GM21381 (cell line): ENCODE results near the gene DMPK.

Experiments used
- ATAC-seq: cut with Tn5 transposase; IDR thresholded peaks from one replicate; pipeline ENCODE4 v1.9.1; 2021; ENCODE audit warnings: mild to moderate bottlenecking, moderate library complexity; ENCODE audit not compliant: unreplicated experiment

The DMPK gene

GRCh38 chr19:45770192-45771101, 11.8 kb downstream of the DMPK start:
- ATAC-seq: peak; percentile 45

DNA sequence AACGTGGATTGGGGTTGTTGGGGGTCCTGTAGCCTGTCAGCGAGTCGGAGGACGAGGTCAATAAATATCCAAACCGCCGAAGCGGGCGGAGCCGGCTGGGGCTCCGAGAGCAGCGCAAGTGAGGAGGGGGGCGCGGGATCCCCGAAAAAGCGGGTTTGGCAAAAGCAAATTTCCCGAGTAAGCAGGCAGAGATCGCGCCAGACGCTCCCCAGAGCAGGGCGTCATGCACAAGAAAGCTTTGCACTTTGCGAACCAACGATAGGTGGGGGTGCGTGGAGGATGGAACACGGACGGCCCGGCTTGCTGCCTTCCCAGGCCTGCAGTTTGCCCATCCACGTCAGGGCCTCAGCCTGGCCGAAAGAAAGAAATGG, 12.5 kb downstream of the DMPK start:
- no peak for ATAC-seq

DNA sequence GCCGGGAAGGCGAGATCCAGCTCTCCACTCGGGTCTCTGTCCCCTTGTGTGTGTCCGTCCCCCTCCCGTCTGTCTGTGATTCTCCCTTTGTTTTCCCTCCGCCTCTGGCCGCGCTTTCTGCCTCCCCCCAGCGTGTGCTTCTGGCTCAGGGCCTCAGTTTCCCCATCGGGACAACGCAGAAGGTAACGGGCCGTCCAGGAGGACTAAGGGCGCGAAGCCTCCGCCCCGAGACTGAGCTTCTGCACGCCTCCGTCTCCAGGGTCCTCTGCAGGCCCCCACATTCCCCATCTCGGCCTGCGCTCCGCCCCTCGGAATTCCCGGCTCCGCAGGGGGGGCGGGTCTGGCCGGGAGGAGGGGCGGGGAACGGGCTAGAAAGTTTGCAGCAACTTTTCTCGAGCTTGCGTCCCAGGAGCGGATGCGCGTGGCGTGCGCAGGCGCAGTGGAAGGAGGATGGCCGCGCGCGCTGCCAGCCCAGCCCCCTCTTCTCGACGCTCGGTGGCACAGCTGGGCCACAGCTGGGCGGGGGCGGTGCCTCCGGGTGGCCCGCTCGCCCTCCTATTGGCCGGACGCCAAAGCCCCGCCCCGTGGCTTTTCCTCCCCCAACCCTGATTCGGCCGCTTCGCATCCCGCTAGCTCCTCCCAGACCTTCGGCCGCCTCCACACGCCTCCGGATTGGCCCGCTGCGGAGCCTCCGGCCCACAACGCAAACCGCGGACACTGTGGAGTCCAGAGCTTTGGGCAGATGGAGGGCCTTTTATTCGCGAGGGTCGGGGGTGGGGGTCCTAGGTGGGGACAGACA, 13.1 kb downstream of the DMPK start, which contains the start of gene SIX5:
Gene SIX5 (minus strand): TSS at position 269 of the 799 bp plus-strand sequence. CDS start 408 bp downstream, outside the sequence.
- ATAC-seq: peak; percentile 64

GRCh38 chr19:45768655-45768983, 13.7 kb downstream of the DMPK start:
- ATAC-seq: no peak

DNA sequence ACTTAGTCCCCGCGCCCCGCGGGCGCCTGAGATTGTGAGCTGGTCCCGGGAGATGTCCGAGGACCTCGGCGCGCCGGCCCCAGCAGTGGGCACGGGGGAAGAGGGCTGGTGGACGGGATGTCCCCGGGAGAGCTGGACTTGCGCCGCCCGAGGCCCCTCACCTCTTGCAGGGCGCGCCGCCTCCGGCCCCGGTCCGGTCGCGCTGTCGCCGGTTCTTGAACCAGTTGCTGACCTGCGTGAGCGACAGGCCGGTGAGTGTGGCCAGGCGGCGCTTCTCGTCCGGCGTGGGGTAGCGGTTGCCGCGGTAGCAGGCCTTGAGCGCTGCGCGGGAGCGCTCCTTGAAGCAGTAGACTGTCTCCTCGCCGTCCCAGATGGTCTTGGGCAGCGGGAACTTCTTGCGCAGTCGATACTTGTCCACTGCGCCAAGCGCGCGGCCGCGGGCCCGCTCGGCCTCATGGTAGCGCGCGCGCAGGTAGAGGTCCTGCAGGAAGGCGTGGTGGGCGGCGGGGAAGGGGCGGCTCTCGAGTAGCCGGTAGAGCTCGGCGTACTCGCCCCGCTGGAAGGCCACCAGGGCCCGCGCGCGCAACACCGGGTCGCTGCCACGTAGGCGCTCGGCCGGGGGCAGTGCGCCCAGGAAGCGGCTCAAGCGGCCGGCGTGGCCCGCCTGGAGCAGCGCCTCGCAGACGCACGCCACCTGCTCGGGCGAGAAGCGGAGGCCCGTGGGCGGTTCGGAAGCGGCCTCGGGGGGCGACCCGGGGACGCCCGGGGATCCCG, 14.2 kb downstream of the DMPK start:
- no peak for ATAC-seq

DNA sequence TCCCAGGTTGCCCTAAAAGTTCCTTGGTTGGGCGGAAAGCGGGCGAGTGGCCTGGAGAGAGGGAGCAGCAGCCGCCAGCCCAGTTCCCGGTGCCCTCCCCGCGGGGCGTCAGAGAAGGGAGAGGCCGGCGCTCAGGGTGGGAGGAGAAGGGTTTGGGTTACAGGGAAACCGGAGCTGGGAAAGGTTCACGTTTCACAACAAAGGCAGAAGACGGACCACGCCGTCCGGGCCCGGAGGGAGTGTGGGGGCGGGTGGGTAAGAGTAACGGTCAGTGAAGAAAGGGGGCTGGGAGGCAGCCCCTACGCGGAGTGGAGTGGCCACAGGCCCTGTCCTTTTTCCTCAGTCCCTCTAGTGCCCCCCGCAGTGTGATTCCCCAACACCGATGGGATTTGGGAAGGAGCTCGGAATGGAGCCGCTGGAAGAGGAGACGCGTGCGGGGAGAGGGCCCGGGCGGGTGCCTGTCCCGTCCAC, 14.8 kb downstream of the DMPK start:
- ATAC-seq: no peak

GRCh38 chr19:45766869-45767346, 15.4 kb downstream of the DMPK start:
- no peak for ATAC-seq

DNA sequence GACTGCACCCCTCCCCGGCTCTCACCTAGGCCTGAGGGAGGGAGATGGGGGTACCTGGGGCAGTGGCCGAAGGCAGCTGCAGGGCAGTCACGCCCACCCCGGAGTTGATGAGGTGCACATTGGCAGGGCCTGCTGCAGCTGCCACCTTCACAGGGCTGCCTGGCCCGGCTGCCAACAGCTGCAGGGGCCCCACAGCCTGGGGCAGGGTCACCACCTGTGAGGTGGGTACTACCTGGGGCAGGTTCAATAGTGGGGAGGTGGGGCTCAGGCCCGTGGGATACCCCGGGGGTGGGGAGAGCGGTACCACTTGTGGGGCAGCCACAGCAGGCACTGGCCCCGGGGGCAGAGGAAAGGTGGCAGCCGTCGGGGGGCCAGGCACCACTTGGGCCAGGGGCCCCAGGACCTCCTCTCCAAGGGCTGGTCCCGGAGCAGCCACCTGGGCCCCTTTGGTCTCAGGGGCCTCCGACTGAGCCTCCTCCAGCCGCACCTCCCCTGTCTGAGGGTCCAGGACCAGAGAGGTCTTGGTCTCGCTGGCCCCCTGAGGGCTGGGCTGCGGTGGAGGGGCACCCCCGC, 15.9 kb downstream of the DMPK start:
- ATAC-seq: no peak

GRCh38 chr19:45765702-45766295, 16.5 kb downstream of the DMPK start:
- ATAC-seq: no peak

- ATAC-seq: no peak
Measured at GRCh38 chr19:45764945-45765701, 17.2 kb downstream of the DMPK start.

DNA sequence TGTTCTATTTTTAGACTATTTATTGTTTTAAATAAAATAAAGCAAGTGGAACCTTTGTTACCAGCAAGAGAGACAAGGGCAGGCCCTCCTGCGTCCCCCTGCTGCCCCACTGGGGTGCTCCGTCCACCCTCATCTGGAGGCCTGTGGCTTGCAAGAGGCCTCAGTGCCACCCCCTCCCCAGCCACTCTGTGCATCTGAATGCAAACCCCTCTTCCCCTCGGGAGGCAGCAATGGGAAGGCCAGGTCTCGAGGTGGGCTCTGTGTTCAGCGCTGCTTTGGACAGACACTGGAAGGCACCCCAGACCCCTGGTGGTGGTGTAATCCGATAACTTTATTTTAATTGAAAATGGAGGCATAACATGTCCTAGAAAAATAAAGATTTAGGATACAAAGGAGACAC, 17.8 kb downstream of the DMPK start:
- no peak for ATAC-seq

DNA sequence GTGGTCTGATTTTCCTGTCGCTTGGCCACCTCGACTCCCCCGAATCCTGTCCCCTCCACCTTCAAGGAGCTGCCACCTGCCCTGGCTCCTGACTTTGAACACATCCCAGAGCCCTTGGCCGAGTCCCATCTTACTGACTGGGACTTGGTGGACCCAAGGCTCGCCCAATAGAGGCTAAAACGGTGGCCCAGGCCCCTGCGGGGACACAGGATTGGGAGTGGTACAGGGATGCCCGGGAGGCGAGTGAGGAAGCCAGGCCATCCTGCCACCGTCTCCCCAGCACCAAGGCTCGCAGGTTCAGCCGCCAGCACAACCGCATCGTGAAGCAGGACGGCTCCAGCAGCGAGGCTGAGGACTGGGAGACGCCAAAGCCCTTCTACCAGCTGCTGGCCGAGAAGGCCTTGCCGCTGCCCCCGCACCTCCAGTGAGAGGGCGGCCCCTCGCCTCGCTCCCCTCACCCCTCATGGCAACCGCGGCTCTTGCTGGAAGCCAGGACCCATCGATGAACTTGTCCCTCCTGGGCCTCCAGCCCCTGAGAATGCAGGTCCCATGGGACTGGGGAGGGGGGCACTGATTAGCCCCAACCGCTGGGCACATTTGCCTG, 18.5 kb downstream of the DMPK start:
- no peak for ATAC-seq

- ATAC-seq: no peak
Measured at GRCh38 chr19:45762870-45763631, 19.2 kb downstream of the DMPK start.

DNA sequence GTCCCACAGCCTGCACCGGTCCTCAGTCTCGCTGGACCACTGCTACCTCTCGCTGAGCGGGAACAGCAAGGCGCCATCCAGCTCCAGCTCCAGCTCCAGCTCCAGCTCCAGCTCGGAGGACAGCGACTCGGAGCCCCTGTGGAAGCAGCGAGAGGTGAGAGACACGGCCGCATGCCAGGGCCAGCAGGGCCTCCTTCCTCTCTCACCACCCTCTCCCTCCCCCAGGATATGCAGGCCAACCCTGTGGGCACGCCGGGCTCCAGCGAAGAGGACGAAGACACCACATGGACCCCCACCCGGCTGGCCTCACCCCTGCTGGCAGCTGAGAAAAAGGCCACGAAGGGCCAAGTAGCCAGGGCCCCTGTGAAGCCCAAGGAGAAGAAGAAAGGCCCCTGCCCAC, 20.6 kb downstream of the DMPK start:
- no peak for ATAC-seq

DNA sequence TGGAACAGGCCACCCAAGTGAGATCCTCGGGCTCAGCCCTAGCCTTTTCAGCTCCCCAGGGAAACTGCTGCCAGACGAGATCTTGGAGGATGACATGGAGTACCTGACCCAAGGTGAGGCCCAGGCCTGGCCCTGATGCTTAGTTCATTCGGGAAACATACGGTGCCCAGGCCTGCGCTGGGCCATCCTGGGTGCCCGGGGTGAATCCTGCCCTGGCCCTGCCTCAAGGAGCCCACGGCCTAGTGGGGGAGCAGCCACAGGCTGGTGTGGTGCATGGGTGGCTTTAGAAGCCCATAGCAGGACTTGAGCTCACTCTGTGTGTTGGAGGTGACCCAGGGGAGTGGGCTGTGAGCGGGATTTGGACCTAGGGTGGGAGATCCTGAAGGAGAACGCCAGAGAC, 23.4 kb downstream of the DMPK start:
- ATAC-seq: no peak

- no peak for ATAC-seq
Measured at GRCh38 chr19:45757695-45758094, 24.6 kb downstream of the DMPK start.

DNA sequence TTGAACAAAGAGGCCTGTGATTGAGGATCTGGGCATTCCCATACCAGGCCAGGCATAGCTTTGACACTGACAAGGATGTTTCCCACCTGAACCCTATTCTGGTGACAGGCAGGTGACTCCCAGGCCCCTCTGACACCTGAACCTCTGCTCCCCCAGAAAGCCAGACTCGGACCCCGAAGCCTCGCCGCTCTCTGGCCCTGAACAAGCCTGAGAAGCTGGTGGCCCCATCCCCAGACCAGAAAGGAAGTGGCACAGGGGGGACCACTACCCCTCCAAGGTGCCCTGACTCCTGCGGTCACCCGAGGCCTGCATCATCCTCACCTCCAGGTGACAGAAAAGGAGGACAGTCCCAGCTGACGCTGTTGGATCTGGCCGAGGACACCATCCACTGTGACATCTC, 28.0 kb downstream of the DMPK start:
- ATAC-seq: no peak

DNA sequence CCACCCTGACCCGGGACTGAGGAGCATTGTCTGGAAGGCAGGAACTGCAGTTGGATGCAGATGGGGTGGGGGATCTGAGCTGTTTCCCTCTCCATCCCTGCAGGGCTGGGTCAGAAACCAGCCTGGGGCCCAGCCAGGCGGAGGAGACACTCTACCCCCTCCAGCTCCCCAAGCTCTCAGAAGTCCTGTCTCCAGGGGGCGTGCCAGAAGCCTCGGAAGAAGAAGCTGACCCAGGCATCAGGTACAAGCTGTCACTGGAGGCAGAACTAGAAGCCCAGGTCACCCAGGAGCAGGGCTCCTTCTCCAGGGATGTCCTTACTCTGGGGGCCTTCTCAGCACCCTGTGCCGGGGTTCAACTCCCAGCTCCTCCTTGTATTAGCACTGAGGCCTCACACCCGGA, 28.7 kb downstream of the DMPK start:
- no peak for ATAC-seq
